ENCODE data around the gene PRR12.

Gene PRR12

DNA sequence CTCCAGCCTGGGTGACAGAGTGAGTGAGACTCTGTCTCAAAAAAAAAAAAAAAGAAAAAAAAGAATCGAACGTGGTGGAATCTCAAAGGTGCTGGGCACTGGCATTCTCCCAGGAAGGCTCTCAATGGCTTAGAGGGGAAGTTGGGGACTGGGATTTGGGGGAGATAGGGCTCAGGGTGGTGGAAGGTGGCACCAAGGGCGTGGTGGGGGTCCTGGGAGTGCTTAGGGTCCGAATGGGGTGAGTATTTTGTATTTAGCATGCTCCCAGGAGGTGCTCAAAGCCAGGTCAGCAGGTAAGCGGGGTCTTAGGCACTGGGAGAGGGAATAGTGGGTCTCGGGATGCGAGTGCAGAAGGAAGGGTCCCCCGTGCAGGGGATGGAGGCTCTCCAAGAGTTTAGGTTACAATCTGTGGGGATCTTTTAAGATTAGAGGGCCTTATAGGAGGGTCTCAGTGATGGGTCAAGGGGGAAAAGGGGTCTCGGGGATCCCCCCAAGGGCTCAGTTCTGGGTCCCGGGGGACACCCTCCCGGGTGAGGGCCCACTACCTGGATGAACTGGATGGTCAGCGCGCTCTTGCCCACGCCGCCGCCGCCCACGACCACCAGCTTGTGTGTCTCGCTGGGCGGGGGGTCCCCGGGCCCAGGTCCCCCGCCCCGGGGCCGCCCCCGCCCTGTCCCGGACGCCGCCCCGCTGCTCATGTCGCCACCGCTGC, 48.6 kb downstream of the PRR12 start:
- DNase-seq (ENCODE audit: low read depth), result no peak
- TF ChIP-seq, protein P1, sequence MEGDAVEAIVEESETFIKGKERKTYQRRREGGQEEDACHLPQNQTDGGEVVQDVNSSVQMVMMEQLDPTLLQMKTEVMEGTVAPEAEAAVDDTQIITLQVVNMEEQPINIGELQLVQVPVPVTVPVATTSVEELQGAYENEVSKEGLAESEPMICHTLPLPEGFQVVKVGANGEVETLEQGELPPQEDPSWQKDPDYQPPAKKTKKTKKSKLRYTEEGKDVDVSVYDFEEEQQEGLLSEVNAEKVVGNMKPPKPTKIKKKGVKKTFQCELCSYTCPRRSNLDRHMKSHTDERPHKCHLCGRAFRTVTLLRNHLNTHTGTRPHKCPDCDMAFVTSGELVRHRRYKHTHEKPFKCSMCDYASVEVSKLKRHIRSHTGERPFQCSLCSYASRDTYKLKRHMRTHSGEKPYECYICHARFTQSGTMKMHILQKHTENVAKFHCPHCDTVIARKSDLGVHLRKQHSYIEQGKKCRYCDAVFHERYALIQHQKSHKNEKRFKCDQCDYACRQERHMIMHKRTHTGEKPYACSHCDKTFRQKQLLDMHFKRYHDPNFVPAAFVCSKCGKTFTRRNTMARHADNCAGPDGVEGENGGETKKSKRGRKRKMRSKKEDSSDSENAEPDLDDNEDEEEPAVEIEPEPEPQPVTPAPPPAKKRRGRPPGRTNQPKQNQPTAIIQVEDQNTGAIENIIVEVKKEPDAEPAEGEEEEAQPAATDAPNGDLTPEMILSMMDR (conservative IDR thresholded peaks at IDR 0.05; ENCODE audit: low read depth, low read length), result no peak
- peak overlapping the region; percentile 63 for H3K4me3 ChIP-seq (ENCODE audit: low read length)

DNA sequence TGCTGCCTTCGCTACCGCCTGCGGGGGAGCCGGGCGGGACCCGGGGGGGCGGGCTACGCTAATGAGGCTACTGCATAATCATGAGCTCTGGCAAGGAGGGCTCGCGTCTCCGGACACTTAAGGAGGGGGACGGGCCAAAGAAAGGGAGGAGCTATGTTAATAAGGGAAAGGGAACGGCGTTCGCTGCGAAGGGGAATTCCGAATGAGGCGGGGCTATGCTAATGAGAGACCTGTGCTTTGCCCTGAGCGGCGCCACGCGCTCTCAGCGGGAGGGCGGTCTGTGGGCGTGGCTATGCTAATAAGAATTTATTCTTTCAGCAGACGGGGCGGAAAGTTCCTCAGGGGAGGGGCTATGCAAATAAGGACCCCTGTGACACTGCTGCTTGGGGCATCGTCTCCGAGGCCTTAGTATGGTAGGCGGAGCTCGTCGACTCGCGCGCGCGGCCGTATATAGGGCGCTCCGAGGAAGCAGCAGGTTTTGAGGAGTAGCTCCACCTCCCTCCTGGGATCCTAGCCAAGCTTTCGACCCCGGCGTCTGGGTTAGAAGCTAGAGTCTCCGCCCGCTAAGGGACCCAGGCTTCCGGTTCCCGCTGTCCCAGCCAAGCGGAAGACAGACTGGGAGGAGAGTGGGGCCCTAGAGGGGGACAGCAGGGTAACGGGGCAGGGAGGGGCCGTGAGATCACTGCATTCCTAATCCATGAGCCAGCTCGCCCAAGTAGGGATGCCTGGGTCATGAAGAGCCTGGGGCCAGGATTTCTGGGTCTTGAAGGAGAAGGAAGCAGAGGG, 49.3 kb downstream of the PRR12 start, which contains the start of gene RRAS:
TSS of gene RRAS (minus strand) at position 31 of the 786 bp plus-strand sequence. CDS start 45 bp downstream, outside the sequence.
- peak within 1 kb of the TSS; percentile 63 for H3K4me3 ChIP-seq (ENCODE audit: low read length)
- TF ChIP-seq, protein P1 (conservative IDR thresholded peaks at IDR 0.05; ENCODE audit: low read depth, low read length), result no peak
- DNase-seq (ENCODE audit: low read depth), result peak; percentile 99

DNA sequence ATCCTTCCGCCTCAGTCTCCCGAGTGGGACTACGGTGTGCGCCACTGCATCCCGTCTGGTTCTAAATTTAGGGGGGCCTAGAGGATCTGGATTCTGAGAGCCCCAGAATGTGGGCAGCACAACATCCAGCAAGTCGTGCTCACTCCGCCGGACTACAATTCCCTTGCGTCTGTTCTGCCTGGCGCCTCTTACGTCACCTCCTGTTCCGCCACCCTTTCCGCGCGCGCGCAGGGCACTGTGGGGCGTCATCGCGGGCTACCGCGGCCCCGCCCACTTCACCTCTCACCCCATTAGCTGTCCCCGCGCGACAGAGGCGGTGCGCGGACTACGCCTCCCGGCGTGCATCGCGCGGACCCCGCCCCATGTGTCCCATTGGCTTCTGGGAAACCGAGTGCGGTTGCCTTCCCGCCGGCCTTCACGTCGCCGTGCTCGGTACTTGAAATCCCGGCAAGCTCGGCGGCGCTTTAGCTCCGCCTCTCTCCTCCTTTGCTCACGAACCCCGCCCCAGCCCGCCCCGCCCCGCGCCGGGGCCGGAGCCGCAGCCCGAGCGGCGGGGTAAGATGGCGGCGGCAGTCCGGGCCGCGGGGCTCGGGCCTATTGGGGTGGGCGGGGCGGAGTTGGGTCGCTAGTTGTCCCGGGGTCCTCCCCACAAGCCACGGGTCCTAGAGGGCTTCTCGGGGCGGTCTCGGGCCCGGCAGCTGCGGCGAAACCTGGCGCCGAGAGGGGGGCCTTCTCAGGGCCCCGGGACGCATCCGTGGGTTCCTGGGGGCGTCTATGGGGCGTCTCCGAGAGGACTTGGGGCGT, 50.9 kb downstream of the PRR12 start, which contains the start of gene SCAF1:
TSS of gene SCAF1 (plus strand) at position 522 of the 804 bp plus-strand sequence. CDS start 2,818 bp downstream, outside the sequence.
- TF ChIP-seq, protein P1 (conservative IDR thresholded peaks at IDR 0.05; ENCODE audit: low read depth, low read length), result no peak
- DNase-seq (ENCODE audit: low read depth), result peak; percentile 98
- peak within 1 kb of the TSS; percentile 100 for H3K4me3 ChIP-seq (ENCODE audit: low read length)

DNA sequence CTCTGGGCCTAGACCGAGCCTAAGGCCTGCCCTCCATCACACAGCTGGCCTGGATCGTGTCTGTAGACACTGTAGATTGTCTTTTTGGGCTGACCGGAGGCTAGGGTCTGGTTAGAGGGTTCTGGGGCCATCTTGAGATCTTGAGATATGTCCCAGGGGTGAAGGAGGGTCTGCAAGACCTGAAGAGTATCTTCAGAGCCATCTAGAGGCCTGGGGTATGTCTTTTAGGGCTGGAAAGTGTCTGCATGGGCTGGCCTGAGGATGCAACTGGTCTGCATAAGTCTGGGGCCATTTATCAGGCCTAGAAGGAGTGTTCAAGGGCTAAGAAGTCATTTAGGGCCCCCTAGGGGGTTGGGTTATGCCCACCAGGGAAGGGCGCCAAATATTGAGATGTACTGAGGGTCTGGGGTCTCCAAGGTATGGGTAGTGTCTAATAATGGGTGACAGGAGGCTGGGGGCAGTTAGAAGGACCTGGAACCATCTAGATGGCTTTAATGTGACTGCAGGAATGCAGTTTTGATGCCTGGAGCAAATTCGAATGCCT, 51.6 kb downstream of the PRR12 start:
- no peak for DNase-seq (ENCODE audit: low read depth)
- peak overlapping the region; percentile 100 for H3K4me3 ChIP-seq (ENCODE audit: low read length)
- TF ChIP-seq, protein P1 (conservative IDR thresholded peaks at IDR 0.05; ENCODE audit: low read depth, low read length), result peak; percentile 2

DNA sequence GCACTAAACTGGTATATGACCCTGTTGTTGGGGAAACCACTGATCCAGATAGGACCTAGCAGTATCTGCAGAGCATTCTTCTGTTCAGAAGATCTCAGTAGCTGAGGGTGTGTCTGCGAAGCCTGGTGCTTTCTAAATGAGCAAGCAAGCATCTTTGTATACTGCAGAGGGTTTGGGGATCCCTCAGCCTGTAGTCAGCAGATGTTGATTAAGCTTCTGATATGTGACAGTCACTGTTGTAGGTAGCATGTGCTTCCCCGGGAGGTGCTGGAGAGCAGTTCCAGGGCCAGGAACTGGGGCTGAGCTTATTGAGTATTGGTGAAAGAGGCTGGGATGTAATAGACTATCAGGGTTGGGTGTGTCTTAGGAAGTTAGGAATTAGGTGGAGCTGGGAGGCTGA, 52.5 kb downstream of the PRR12 start:
- DNase-seq (ENCODE audit: low read depth), result no peak
- no peak overlapping the region for H3K4me3 ChIP-seq (ENCODE audit: low read length)
- TF ChIP-seq, protein P1 (conservative IDR thresholded peaks at IDR 0.05; ENCODE audit: low read depth, low read length), result no peak

DNA sequence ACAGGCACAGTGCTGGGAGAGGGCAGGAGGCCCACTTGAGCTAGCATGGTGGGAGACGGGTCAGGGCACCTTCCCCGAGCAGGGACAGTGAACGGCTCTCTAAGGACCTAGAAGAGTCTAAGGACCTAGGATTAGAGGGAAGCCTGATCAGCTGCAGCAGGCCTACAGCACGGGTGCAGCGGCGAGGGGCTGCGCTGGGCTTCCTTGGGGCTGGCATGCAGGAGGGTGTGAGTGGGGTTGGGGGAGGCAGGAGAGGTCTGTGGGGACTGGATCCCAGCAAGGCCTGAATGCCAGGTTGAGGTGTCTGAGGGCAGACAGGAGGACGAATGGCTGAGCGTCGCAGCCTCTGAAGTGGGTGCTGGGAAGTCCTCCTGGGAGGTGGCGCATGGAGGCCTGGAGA, 54.6 kb downstream of the PRR12 start:
- TF ChIP-seq, protein P1 (conservative IDR thresholded peaks at IDR 0.05; ENCODE audit: low read depth, low read length), result no peak
- no peak for DNase-seq (ENCODE audit: low read depth)
- H3K4me3 ChIP-seq (ENCODE audit: low read length), result no peak overlapping the region

Measured in retinal pigment epithelial cell (primary cell).